Thoracic aorta (tissue), 2 donors: ENCODE data around the gene PRRC2A. TPM values are rescaled to one million over a fixed set of nuclear protein-coding genes. Genes with fewer than 3 reads are reported as not detected.

ENCODE experiments used
- ATAC-seq: fragments of 150-250 bp; one replicate; pipeline ENCODE4 v1.8.0; 2017; ENCODE audit warnings: low read depth; ENCODE audit not compliant: insufficient number of reproducible peaks, low FRiP score
- DNase-seq: peaks from one replicate; pipeline ENCODE4 v3.0.0-alpha.2; 2020; ENCODE audit warnings: low spot score
- H3K27ac ChIP-seq, 2 donors: fragments of 200-600 bp; sonication (generic); 1 replicate in 1 of 2; 2 replicates in 1 of 2; pipeline ENCODE4 v1.5.1; 2016; ENCODE audit warnings: mild to moderate bottlenecking in 2 of 2, moderate library complexity in 2 of 2
- H3K27me3 ChIP-seq: fragments of 200-600 bp; sonication (generic); replicated peaks from 2 replicates; pipeline ENCODE4 v1.6.0; 2016; ENCODE audit warnings: mild to moderate bottlenecking; ENCODE audit not compliant: insufficient read depth
- H3K36me3 ChIP-seq: fragments of 200-600 bp; sonication (generic); one replicate; pipeline ENCODE4 v1.5.1; 2016
- H3K4me1 ChIP-seq, 2 donors: fragments of 200-600 bp; sonication (generic); 1 replicate in 1 of 2; 2 replicates in 1 of 2; pipeline versions ENCODE4 v1.5.1 to v1.6.0; 2016; ENCODE audit warnings: low read depth in 2 of 2, mild to moderate bottlenecking in 1 of 2; ENCODE audit not compliant: control insufficient read depth in 1 of 2
- H3K4me3 ChIP-seq: fragments of 200-600 bp; sonication (generic); 2 replicates; pipeline ENCODE4 v1.5.1; 2016; ENCODE audit warnings: mild to moderate bottlenecking
- H3K9me3 ChIP-seq: fragments of 200-600 bp; sonication (generic); 2 replicates; pipeline ENCODE4 v1.5.1; 2016
- total RNA-seq, 2 donors: library from RNA; depleted of rRNA; stranded (reverse); fragments of >200 nt; gene quantifications; one replicate each; pipeline versions ENCODE4 v1.1.0 to v1.2.3, GENCODE V29; 2016
- TF ChIP-seq, protein P1 (sequence below): fragments of 200-600 bp; sonication (generic); IDR thresholded peaks from one replicate; pipeline ENCODE4 v1.5.1; 2019; ENCODE audit warnings: antibody characterized with exemption

Gene PRRC2A
- total RNA-seq, 2 donors from 2014 or later = 94.2 to 130 TPM

GRCh38 chr6:31643818-31644454, 23.4 kb downstream of the PRRC2A start:
- no peak overlapping the region for H3K27ac ChIP-seq
- H3K27me3 ChIP-seq = no peaks in the 10 kb centered on the region
- TF ChIP-seq, protein P1, sequence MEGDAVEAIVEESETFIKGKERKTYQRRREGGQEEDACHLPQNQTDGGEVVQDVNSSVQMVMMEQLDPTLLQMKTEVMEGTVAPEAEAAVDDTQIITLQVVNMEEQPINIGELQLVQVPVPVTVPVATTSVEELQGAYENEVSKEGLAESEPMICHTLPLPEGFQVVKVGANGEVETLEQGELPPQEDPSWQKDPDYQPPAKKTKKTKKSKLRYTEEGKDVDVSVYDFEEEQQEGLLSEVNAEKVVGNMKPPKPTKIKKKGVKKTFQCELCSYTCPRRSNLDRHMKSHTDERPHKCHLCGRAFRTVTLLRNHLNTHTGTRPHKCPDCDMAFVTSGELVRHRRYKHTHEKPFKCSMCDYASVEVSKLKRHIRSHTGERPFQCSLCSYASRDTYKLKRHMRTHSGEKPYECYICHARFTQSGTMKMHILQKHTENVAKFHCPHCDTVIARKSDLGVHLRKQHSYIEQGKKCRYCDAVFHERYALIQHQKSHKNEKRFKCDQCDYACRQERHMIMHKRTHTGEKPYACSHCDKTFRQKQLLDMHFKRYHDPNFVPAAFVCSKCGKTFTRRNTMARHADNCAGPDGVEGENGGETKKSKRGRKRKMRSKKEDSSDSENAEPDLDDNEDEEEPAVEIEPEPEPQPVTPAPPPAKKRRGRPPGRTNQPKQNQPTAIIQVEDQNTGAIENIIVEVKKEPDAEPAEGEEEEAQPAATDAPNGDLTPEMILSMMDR = no peak
- H3K9me3 ChIP-seq = no peaks in the 10 kb centered on the region
- H3K36me3 ChIP-seq = peaks cover 91% of the 10 kb centered on the region
- DNase-seq (no peak), ATAC-seq (no peak)
- H3K4me1 ChIP-seq = no peaks in the 10 kb centered on the region
- H3K4me3 ChIP-seq = no peak overlapping the region

- H3K27ac ChIP-seq = no peak overlapping the region
- no peak for ATAC-seq
- no peaks in the 10 kb centered on the region for H3K27me3 ChIP-seq
- H3K4me1 ChIP-seq = peaks cover 0 to 3% of the 10 kb centered on the region in 2 donors
- DNase-seq = no peak
- no peaks in the 10 kb centered on the region for H3K9me3 ChIP-seq
- TF ChIP-seq, protein P1 = no peak
- no peak overlapping the region for H3K4me3 ChIP-seq
- peaks cover 89% of the 10 kb centered on the region for H3K36me3 ChIP-seq
Measured at GRCh38 chr6:31645325-31645724, 24.8 kb downstream of the PRRC2A start.

DNA sequence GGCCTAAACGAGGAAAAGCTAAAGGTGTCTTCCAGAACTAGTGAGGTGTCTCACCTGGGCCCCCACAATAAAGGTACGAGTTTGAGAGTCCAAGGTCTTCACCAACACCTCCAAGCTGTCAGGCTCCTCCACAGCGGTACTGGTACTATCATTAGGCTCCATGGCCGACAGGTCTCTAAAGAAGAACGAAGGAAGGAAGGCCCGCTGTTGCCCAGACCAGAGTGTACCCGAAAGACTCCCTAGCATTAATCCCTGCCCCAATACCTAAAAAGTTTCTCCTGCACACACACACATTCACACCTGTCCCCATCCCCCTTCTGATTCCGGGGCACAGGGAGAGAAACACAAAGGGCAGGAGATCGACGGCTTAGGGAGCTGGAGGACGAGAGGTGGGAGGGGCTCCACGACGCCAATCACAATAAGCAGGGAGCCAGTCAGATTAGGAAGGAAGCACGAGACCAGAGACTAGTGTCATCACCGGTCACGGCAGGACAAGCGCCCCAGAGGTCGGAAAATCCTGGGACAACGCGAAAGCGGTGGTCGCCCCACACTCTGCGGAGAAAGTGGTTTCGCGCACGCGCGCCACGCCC, 31.2 kb downstream of the PRRC2A start:
- DNase-seq (peak; percentile 17), ATAC-seq (peak; percentile 52)
- H3K27ac ChIP-seq = peak overlapping the region; percentile 99 to 100
- no peaks in the 10 kb centered on the region for H3K27me3 ChIP-seq
- H3K36me3 ChIP-seq = peaks cover 32% of the 10 kb centered on the region
- H3K4me1 ChIP-seq = peaks cover 10 to 25% of the 10 kb centered on the region in 2 donors
- peak overlapping the region; percentile 94 for H3K4me3 ChIP-seq
- no peaks in the 10 kb centered on the region for H3K9me3 ChIP-seq
- TF ChIP-seq, protein P1 = no peak

DNA sequence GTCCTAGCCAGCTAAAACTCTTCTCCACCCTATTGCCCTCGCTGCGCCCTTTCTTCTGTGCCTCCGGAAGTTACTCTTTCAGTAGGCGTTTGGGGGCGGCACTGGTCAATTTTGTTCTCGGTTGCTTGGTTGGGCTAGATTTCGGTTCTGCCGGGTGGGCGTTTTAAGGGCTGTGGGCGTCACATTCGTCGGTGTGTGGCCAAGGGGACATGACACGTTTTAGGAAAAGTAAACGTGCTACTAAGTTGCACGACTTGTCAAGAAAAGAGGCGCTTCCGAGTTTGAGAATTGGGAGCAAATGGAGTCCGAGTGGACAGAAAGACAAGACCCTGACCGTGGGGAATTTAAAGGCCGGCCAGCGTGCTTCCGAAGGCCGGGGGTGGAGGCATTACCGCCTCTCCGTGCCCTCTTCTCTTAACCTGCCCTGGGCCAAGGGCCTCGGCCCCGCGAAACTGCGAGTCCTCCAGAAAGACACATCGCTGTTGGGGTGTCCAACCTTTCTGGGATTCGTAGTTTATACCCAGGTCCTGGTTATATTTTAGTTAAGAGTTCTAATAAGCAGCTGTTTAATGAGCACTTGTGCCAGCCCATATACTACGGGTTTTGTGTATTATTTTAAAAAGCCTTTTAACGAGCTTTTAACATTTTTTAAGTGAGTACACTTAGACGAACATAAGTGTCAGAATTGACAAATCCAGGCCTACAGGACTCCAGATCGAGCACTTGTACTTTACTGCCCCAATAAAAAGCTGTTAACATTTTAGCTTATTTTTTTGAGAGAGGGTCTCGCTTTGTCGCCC, 32.6 kb downstream of the PRRC2A start:
- Histone ChIP-seq H3K36me3 (peaks cover 18% of the 10 kb centered on the region), H3K27me3 (no peaks in the 10 kb centered on the region), H3K4me3 (peak overlapping the region; percentile 94), H3K27ac (peak overlapping the region; percentile 99 to 100), H3K4me1 (peaks cover 10 to 34% of the 10 kb centered on the region in 2 donors), H3K9me3 (no peaks in the 10 kb centered on the region)
- ATAC-seq (peak; percentile 73), DNase-seq (peak; percentile 82)
- TF ChIP-seq, protein P1 = no peak
